SW480 (cell line): ENCODE measurements around the gene ALKBH6.
"Not testable (repeated sequence)": the region's sequence is repeated elsewhere in the genome, so short reads cannot be mapped to it uniquely, and the experiment has no call there.

ENCODE experiments used
- DNase-seq: peaks from one replicate; pipeline ENCODE4 v3.0.0-alpha.2; 2016; ENCODE audit warnings: low spot score

Gene ALKBH6

DNA sequence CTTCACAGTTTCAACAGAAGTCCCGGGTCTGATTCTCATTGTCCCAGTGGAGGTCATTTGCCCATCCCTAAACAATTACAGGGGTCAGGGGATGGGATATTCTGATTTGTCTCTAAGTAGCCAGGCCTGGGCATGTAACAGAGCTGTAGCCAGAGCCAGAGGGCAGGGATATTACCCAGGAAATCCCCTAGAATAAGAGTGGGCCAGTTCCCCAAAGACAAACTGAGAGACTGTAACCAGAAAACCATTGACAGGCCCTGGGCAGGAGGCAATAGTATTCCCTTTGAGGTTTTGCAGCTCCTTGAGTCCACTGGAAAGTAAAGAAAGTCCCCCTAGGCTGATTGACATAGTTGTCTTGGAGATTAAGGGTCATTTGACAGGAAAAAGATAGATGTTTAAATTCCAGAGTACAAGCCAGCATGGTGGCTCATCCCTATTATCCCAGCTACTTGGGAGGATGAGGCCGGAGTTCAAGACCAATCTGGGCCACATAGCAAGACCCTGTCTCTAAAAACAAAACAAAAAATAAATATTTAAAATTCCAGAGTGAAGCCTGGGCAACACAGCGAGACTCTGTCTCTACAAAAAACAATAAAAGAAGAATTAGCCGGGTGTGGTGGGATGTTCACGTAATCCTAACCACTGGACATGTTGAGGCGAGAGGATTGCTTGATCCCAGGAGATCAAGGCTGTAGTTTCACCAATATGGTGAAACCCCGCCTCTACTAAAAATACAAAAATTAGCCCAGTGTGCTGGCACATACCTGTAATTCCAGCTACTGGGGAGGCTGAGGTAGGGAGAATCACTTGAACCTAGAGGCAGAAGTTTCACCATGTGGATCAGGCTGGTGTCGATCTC lies 20.9 kb downstream of the ALKBH6 start:
- no peak for DNase-seq

- no peak for DNase-seq
Measured at GRCh38 chr19:35991731-35992450, 22.1 kb downstream of the ALKBH6 start.

DNA sequence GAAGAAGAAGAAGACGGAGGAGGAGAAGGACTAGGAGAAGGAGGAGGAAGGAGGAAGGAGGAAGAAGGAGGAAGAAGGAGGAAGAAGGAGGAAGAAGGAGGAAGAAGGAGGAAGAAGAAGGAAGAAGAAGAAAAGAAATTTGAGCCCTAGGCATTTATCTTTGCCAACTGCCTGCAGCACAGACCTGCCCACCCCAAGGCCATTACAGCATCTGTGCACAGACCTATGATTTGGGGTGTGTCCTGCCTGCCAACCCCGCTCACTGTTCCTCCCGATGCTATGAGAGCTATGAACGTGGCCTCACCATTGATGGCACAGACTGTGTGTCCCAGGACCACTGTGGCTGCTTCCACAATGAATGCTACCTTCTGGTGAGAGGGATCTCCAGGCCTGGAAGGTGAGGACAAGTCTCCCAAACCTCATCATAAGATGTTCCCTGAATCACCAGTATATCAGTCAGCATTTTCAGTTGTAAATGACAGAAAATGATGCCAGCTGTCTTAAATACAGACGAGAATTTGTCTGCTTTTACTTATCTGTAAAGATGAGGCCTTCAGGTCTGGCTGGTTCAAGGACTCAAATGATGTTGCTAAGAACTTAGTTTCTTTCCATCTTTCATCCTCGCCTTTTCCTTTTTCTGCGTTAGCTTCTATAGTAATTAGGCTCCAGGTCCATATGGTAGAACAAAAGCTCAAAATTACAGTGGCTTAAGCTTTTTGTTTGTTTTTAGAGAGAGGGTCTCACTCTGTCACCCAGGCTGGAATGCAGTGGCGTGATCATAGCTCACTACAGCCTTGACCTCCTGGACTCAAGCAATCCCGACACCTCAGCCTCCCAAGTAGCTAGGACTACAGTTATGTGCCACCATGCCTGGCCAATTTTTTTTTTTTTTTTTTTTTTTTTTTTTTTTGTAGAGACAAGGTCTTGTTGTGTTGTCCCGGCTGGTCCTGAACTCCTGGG lies 23.0 kb downstream of the ALKBH6 start:
- DNase-seq = no peak

- DNase-seq = no peak
Measured at GRCh38 chr19:35990156-35990555, 23.9 kb downstream of the ALKBH6 start.

DNA sequence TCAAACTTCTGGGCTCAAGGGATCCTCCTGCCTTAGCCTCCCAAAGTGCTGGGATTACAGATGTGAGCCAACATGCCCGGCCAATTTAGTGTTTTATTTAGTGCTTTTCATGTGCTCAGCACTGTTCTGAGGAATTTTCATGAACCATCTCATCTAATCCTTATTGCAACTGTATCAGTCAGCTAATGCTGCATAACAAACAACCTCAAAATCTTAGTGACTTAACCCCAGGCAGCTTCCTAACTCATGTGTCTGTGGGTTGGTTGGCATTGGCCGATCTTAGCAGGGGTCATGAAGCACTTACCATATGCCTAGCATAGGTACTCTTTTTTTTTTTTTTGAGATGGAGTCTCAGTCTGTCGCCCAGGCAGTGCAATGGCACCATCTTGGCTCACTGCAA lies 25.2 kb downstream of the ALKBH6 start:
- no peak for DNase-seq

- no peak for DNase-seq
Measured at GRCh38 chr19:35987571-35987896, 26.5 kb downstream of the ALKBH6 start.

- DNase-seq = peak; percentile 37
Measured at GRCh38 chr19:35986664-35987570, 27.1 kb downstream of the ALKBH6 start.

- no peak for DNase-seq
Measured at GRCh38 chr19:35986111-35986510, 27.9 kb downstream of the ALKBH6 start.

- no peak for DNase-seq
Measured at GRCh38 chr19:35983177-35983576, 30.8 kb downstream of the ALKBH6 start.

DNA sequence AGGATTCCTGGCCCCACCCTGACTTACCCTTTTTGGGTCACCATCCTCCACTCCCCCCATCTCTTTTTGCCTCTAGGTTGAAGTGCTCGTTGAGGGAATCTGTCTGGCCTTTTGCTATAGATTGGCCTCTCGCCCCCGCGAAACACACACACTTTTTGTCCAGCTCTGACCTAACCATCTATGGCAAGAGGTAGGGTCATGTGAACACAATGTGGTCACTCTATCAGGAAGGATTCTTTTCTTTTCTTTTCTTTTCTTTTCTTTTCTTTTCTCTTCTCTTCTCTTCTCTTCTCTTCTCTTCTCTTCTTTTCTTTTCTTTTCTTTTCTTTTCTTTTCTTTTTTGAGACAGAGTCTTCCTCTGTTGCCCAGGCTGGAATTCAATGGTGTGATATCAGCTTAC lies 33.0 kb downstream of the ALKBH6 start:
- not testable (repeated sequence) for DNase-seq

- no peak for DNase-seq
Measured at GRCh38 chr19:35978832-35979365, 35.1 kb downstream of the ALKBH6 start.

DNA sequence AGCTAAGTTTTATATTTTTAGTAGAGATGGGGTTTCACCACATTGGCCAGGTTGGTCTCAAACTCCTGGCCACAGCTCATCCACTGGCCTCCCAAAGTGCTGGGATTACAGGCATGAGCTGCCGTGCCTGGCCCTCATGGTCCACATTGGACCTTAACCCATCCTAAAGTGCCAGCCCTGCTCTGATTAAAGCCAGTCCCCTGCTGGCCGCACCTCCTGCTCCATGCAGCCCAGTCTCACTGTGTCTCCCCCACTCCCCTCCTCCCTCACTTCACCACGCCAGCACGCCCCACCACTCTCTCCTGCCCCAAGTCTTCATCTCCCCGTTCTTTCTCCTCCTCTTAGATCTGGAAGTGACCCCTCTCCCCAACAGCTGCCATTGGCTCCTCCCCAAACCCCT lies 35.7 kb downstream of the ALKBH6 start:
- no peak for DNase-seq

DNA sequence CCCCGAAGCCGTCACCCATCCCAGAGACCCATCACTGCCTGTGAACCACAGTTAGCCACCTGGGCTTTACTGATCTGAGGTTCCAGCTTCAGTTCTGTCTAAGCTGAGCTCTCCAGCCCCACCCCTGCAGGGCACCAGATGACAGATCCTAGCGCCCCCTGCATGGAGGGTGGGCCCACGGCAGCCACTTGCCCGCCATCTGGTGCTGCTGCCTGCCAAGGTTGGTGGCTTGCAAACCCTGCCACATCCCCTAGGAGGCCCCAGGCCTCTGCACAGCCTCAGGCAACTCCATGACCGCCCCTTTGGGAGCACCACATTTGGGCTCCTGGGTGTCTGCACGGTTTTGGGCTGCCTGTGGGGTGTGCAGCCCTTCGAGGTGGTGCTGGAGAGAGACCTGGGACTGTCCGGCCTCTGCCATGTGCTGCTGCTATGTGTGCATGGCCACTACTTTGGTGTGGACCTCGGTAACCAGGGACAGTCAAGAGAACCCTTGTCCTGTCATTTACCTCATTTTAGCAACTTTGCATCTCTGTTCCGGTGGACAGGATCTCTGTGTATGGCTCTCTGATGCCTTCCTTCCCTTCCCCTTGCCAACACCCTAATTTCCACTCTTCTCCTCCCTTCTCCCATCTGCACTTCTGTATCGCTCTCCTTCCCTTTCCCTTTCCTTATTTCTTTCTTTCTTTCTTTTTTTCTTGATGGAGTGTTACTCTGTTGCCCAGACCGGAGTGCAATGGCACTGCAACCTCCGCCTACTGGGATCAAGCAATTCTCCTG lies 36.4 kb downstream of the ALKBH6 start:
- peak; percentile 38 for DNase-seq

- DNase-seq = no peak
Measured at GRCh38 chr19:35975608-35976214, 38.3 kb downstream of the ALKBH6 start.

DNA sequence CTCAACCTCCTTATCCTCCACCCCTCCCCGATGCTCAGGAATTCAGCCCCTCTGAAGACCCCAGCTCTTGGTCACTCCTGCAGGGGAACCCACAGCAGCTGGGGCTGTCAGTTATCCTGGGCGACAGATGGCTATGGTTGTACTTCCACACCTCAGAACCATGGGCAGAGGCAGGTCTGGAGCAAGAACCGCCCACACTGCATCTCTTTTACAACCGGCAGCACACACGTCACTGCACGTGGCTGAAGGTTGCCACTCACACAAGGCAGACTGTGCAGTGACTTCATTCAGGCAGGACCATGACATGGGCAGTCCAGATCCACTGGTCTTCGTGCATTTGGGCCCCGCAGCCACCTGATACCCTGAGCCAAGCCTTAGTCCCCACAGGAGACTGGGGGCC lies 40.5 kb downstream of the ALKBH6 start:
- peak; percentile 57 for DNase-seq

GRCh38 chr19:35966771-35967170 lies 47.2 kb downstream of the ALKBH6 start:
- DNase-seq = no peak

DNA sequence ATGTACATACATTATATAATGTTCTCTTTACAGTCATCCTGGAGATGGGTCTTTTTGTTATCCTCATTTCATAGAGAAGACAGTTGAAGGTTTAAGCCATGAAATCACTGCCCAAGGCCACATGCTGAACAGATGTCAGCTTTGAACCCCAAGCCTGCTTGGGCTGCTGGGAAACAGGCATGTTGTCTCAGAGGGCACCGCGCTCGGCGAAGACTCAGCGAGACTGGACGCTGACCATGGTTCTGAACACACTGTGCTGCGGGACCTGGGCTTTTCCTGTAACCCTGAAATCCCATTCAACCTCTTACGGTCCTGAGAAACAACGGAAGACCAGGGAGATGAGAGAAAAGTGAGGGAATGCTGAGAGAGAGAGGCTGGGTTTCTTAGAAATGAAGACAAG lies 50.5 kb downstream of the ALKBH6 start:
- peak; percentile 42 for DNase-seq

DNA sequence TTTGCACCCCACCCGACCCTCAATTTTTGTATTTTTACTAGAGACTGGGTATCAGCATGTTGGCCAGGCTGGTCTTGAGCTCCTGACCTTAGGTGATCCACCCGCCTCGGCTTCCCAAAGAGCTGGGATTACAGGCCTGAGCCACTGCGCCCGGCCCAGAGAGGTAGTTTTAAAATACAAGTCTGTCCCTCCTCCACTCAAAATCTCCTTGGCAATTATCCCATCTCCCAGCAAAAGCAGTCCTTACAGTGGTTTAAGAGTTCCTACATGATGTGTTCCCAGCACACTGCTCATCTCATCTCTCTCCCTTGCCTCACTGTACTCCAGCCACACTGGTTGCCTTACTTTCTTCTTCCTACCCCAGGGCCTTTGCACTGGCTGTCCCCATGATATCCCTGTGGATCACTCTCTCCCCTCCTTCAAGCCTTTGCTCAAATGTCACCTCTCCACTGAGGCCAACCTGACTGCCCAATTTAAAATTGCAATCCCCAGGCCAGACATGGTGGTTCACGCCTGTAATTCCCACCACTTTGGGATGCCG lies 53.5 kb downstream of the ALKBH6 start:
- DNase-seq = no peak

GRCh38 chr19:35959968-35960320 lies 54.1 kb downstream of the ALKBH6 start:
- no peak for DNase-seq
